Measurements from ENCODE around the gene TP53AIP1.

TP53AIP1 gene

GRCh38 chr11:128903248-128904061 lies 39.2 kb downstream of the TP53AIP1 start:
- Histone ChIP-seq H3K9me3 (ENCODE audit: control insufficient read depth in 1 of 2, low read length in 2 of 2) (no peaks in the 10 kb centered on the region), H3K4me3 (ENCODE audit: low read depth in 1 of 2, low read length in 2 of 2) (no peak overlapping the region), H3K4me1 (ENCODE audit: control insufficient read depth in 1 of 2, insufficient read depth in 2 of 2, low read length in 2 of 2) (peaks cover 4 to 6% of the 10 kb centered on the region in 2 donors), H3K36me3 (ENCODE audit: control insufficient read depth in 1 of 2, insufficient read depth in 2 of 2, low read length in 2 of 2) (no peaks in the 10 kb centered on the region), H3K27me3 (ENCODE audit: low read depth, low read length) (peaks cover 3% of the 10 kb centered on the region), H3K27ac (ENCODE audit: low read length) (no peak overlapping the region)

GRCh38 chr11:128902515-128903066 lies 40.1 kb downstream of the TP53AIP1 start:
- Histone ChIP-seq H3K4me3 (ENCODE audit: low read depth in 1 of 2, low read length in 2 of 2) (no peak overlapping the region), H3K27me3 (ENCODE audit: low read depth, low read length) (peaks cover 2% of the 10 kb centered on the region), H3K4me1 (ENCODE audit: control insufficient read depth in 1 of 2, insufficient read depth in 2 of 2, low read length in 2 of 2) (peaks cover 0 to 6% of the 10 kb centered on the region in 2 donors)

GRCh38 chr11:128901653-128902514 lies 40.8 kb downstream of the TP53AIP1 start:
- H3K4me1 ChIP-seq (ENCODE audit: control insufficient read depth in 1 of 2, insufficient read depth in 2 of 2, low read length in 2 of 2) = peaks cover 0 to 6% of the 10 kb centered on the region in 2 donors
- no peaks in the 10 kb centered on the region for H3K36me3 ChIP-seq (ENCODE audit: control insufficient read depth in 1 of 2, insufficient read depth in 2 of 2, low read length in 2 of 2)
- no peak overlapping the region for H3K4me3 ChIP-seq (ENCODE audit: low read depth in 1 of 2, low read length in 2 of 2)
- H3K27me3 ChIP-seq (ENCODE audit: low read depth, low read length) = no peaks in the 10 kb centered on the region
- no peaks in the 10 kb centered on the region for H3K9me3 ChIP-seq (ENCODE audit: control insufficient read depth in 1 of 2, low read length in 2 of 2)
- no peak overlapping the region for H3K27ac ChIP-seq (ENCODE audit: low read length)

More at GRCh38 chr11:128902515-128903066, 40.1 kb downstream of the TP53AIP1 start:
- Histone ChIP-seq H3K27ac (ENCODE audit: low read length) (no peak overlapping the region), H3K9me3 (ENCODE audit: control insufficient read depth in 1 of 2, low read length in 2 of 2) (no peaks in the 10 kb centered on the region), H3K36me3 (ENCODE audit: control insufficient read depth in 1 of 2, insufficient read depth in 2 of 2, low read length in 2 of 2) (no peaks in the 10 kb centered on the region)

- H3K27ac ChIP-seq (ENCODE audit: low read length) = no peak overlapping the region
- H3K9me3 ChIP-seq (ENCODE audit: control insufficient read depth in 1 of 2, low read length in 2 of 2) = no peaks in the 10 kb centered on the region
- H3K27me3 ChIP-seq (ENCODE audit: low read depth, low read length) = no peaks in the 10 kb centered on the region
- H3K4me1 ChIP-seq (ENCODE audit: control insufficient read depth in 1 of 2, insufficient read depth in 2 of 2, low read length in 2 of 2) = no peaks in the 10 kb centered on the region
- no peak overlapping the region for H3K4me3 ChIP-seq (ENCODE audit: low read depth in 1 of 2, low read length in 2 of 2)
- H3K36me3 ChIP-seq (ENCODE audit: control insufficient read depth in 1 of 2, insufficient read depth in 2 of 2, low read length in 2 of 2) = no peaks in the 10 kb centered on the region
These were observed 42.2 kb downstream of the TP53AIP1 start for GRCh38 chr11:128900468-128900867.

GRCh38 chr11:128898580-128899344 lies 43.9 kb downstream of the TP53AIP1 start:
- H3K36me3 ChIP-seq (ENCODE audit: control insufficient read depth in 1 of 2, insufficient read depth in 2 of 2, low read length in 2 of 2) = no peaks in the 10 kb centered on the region
- no peaks in the 10 kb centered on the region for H3K27me3 ChIP-seq (ENCODE audit: low read depth, low read length)
- no peak overlapping the region for H3K4me3 ChIP-seq (ENCODE audit: low read depth in 1 of 2, low read length in 2 of 2)
- no peaks in the 10 kb centered on the region for H3K9me3 ChIP-seq (ENCODE audit: control insufficient read depth in 1 of 2, low read length in 2 of 2)
- H3K27ac ChIP-seq (ENCODE audit: low read length) = no peak overlapping the region
- H3K4me1 ChIP-seq (ENCODE audit: control insufficient read depth in 1 of 2, insufficient read depth in 2 of 2, low read length in 2 of 2) = no peaks in the 10 kb centered on the region

- no peaks in the 10 kb centered on the region for H3K9me3 ChIP-seq (ENCODE audit: control insufficient read depth in 1 of 2, low read length in 2 of 2)
- no peaks in the 10 kb centered on the region for H3K27me3 ChIP-seq (ENCODE audit: low read depth, low read length)
- H3K36me3 ChIP-seq (ENCODE audit: control insufficient read depth in 1 of 2, insufficient read depth in 2 of 2, low read length in 2 of 2) = no peaks in the 10 kb centered on the region
- no peak overlapping the region for H3K4me3 ChIP-seq (ENCODE audit: low read depth in 1 of 2, low read length in 2 of 2)
- no peaks in the 10 kb centered on the region for H3K4me1 ChIP-seq (ENCODE audit: control insufficient read depth in 1 of 2, insufficient read depth in 2 of 2, low read length in 2 of 2)
- no peak overlapping the region for H3K27ac ChIP-seq (ENCODE audit: low read length)
These were observed 44.8 kb downstream of the TP53AIP1 start for GRCh38 chr11:128897826-128898225.

- H3K27ac ChIP-seq (ENCODE audit: low read length) = no peak overlapping the region
These were observed 46.3 kb downstream of the TP53AIP1 start for GRCh38 chr11:128896356-128896755.

GRCh38 chr11:128895526-128895925 lies 47.1 kb downstream of the TP53AIP1 start:
- no peak overlapping the region for H3K27ac ChIP-seq (ENCODE audit: low read length)
- no peaks in the 10 kb centered on the region for H3K4me1 ChIP-seq (ENCODE audit: control insufficient read depth in 1 of 2, insufficient read depth in 2 of 2, low read length in 2 of 2)
- no peaks in the 10 kb centered on the region for H3K36me3 ChIP-seq (ENCODE audit: control insufficient read depth in 1 of 2, insufficient read depth in 2 of 2, low read length in 2 of 2)
- no peaks in the 10 kb centered on the region for H3K27me3 ChIP-seq (ENCODE audit: low read depth, low read length)
- H3K4me3 ChIP-seq (ENCODE audit: low read depth in 1 of 2, low read length in 2 of 2) = no peak overlapping the region
- H3K9me3 ChIP-seq (ENCODE audit: control insufficient read depth in 1 of 2, low read length in 2 of 2) = no peaks in the 10 kb centered on the region

More at GRCh38 chr11:128896356-128896755, 46.3 kb downstream of the TP53AIP1 start:
- Histone ChIP-seq H3K27me3 (ENCODE audit: low read depth, low read length) (no peaks in the 10 kb centered on the region), H3K36me3 (ENCODE audit: control insufficient read depth in 1 of 2, insufficient read depth in 2 of 2, low read length in 2 of 2) (no peaks in the 10 kb centered on the region), H3K9me3 (ENCODE audit: control insufficient read depth in 1 of 2, low read length in 2 of 2) (no peaks in the 10 kb centered on the region), H3K4me3 (ENCODE audit: low read depth in 1 of 2, low read length in 2 of 2) (no peak overlapping the region), H3K4me1 (ENCODE audit: control insufficient read depth in 1 of 2, insufficient read depth in 2 of 2, low read length in 2 of 2) (no peaks in the 10 kb centered on the region)

GRCh38 chr11:128894685-128895084 lies 48.0 kb downstream of the TP53AIP1 start:
- H3K27ac ChIP-seq (ENCODE audit: low read length) = no peak overlapping the region
- peaks cover 7% of the 10 kb centered on the region for H3K27me3 ChIP-seq (ENCODE audit: low read depth, low read length)
- H3K9me3 ChIP-seq (ENCODE audit: control insufficient read depth in 1 of 2, low read length in 2 of 2) = no peaks in the 10 kb centered on the region
- H3K36me3 ChIP-seq (ENCODE audit: control insufficient read depth in 1 of 2, insufficient read depth in 2 of 2, low read length in 2 of 2) = no peaks in the 10 kb centered on the region
- no peak overlapping the region for H3K4me3 ChIP-seq (ENCODE audit: low read depth in 1 of 2, low read length in 2 of 2)
- H3K4me1 ChIP-seq (ENCODE audit: control insufficient read depth in 1 of 2, insufficient read depth in 2 of 2, low read length in 2 of 2) = peaks cover 0 to 5% of the 10 kb centered on the region in 2 donors

- H3K4me1 ChIP-seq (ENCODE audit: control insufficient read depth in 1 of 2, insufficient read depth in 2 of 2, low read length in 2 of 2) = peaks cover 0 to 5% of the 10 kb centered on the region in 2 donors
- H3K27ac ChIP-seq (ENCODE audit: low read length) = no peak overlapping the region
- no peak overlapping the region for H3K4me3 ChIP-seq (ENCODE audit: low read depth in 1 of 2, low read length in 2 of 2)
- no peaks in the 10 kb centered on the region for H3K36me3 ChIP-seq (ENCODE audit: control insufficient read depth in 1 of 2, insufficient read depth in 2 of 2, low read length in 2 of 2)
- no peaks in the 10 kb centered on the region for H3K9me3 ChIP-seq (ENCODE audit: control insufficient read depth in 1 of 2, low read length in 2 of 2)
- H3K27me3 ChIP-seq (ENCODE audit: low read depth, low read length) = peaks cover 7% of the 10 kb centered on the region
These were observed 48.4 kb downstream of the TP53AIP1 start for GRCh38 chr11:128894286-128894681.
